ENCODE measurements around the gene ANO10. TPM values are rescaled to one million over a fixed set of nuclear protein-coding genes. Genes with fewer than 3 reads are reported as not detected.

Gene ANO10
- polyA plus RNA-seq, 1 donor from 2014 or later = 11.1 TPM

DNA sequence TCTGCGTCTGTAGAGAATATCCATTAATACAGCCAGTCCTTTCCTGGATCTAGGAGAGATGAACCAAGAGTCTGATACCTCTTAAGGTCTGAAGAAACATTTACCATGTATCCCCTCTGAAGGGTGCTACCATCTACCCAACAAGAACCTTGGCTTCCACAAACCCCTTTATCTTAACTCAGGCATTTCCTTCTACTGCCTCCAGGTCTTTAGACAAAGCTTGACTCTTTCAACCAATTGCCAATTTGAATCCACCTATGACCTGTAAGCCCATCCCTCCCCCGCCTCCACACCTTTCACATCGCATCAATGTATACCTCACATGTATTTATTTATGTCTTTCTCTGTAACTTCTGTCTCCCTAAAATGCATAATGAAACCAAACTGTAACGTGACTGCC is 196.0 kb downstream of the ANO10 start:
- H2AFZ ChIP-seq (ENCODE audit: low read depth, low read length) = no peak overlapping the region
- TF ChIP-seq EP300 (conservative IDR thresholded peaks at IDR 0.05; ENCODE audit: poor library complexity, severe bottlenecking) = no peak
- H3K36me3 ChIP-seq (ENCODE audit: insufficient read depth, low read length) = no peaks in the 10 kb centered on the region
- H3K9me2 ChIP-seq (ENCODE audit: insufficient read depth, low read length) = no peaks in the 10 kb centered on the region
- no peaks in the 10 kb centered on the region for H3F3A ChIP-seq (ENCODE audit: insufficient read depth, low read length, poor library complexity, severe bottlenecking)
- H3K79me2 ChIP-seq (replicated peaks; ENCODE audit: insufficient read depth, low read length) = no peaks in the 10 kb centered on the region
- H3K27me3 ChIP-seq (ENCODE audit: insufficient read depth, low read depth, low read length) = no peaks in the 10 kb centered on the region
- H3K27ac ChIP-seq (ENCODE audit: low read length) = no peak overlapping the region
- H4K20me1 ChIP-seq (ENCODE audit: insufficient read depth) = no peaks in the 10 kb centered on the region
- H3K4me3 ChIP-seq (ENCODE audit: low read length) = no peak overlapping the region
- H3K9ac ChIP-seq (ENCODE audit: low read length) = no peak overlapping the region
- H3K9me3 ChIP-seq (ENCODE audit: low read length) = no peaks in the 10 kb centered on the region
- H3K4me2 ChIP-seq (ENCODE audit: low read length) = no peak overlapping the region

DNA sequence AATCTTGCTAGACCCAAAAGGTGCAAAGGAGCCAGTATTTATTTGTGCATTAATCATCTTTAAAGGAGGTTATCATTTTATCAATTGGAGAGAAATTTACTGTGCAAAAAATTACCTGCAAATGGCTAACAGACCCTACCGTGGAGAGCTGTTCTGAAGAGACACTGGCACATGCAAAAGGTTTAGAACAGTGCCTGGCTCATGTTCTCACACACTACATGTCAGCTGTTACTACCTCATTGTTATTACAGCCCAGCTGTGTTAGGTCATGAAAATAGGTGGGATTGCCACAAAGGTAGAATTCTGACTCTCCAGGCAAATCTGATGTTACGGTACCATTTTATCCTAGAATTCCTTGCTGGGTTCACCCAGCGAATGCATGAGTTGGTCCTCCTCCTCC is 198.2 kb downstream of the ANO10 start:
- TF ChIP-seq MXI1 (conservative IDR thresholded peaks at IDR 0.05; ENCODE audit: poor library complexity, severe bottlenecking) (no peak), RAD21 (conservative IDR thresholded peaks at IDR 0.05) (no peak), SMC3 (conservative IDR thresholded peaks at IDR 0.05; ENCODE audit: poor library complexity) (no peak), EP300 (conservative IDR thresholded peaks at IDR 0.05; ENCODE audit: poor library complexity, severe bottlenecking) (no peak), POLR2AphosphoS5 (IDR thresholded peaks at IDR 0.05) (no peak)
- H3K27ac ChIP-seq (ENCODE audit: low read length) = no peak overlapping the region
- H3K9me3 ChIP-seq (ENCODE audit: low read length) = no peaks in the 10 kb centered on the region

DNA sequence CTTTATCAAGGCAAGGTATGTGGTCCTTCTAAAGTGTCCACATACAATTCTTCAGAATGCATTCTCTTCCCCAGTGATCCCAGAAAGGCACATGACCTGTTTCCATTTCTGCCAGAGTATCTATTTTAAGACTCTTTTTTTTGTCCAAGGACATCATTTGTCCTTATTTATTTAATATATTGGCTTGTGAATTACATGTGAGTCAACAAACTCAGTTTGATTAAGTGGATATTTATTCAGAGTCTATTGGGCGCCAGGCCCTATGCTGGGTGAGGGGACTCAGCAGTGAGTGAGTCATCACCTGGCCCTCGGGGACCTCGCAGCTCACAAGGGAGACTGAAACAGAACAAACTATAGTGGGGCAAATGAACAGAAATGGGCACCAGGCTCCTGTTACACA is 198.7 kb downstream of the ANO10 start:
- H3K9me3 ChIP-seq (ENCODE audit: low read length) = no peaks in the 10 kb centered on the region
- no peaks in the 10 kb centered on the region for H3F3A ChIP-seq (ENCODE audit: insufficient read depth, low read length, poor library complexity, severe bottlenecking)
- no peak overlapping the region for H3K9ac ChIP-seq (ENCODE audit: low read length)
- H4K20me1 ChIP-seq (ENCODE audit: insufficient read depth) = no peaks in the 10 kb centered on the region
- TF ChIP-seq, protein P1, sequence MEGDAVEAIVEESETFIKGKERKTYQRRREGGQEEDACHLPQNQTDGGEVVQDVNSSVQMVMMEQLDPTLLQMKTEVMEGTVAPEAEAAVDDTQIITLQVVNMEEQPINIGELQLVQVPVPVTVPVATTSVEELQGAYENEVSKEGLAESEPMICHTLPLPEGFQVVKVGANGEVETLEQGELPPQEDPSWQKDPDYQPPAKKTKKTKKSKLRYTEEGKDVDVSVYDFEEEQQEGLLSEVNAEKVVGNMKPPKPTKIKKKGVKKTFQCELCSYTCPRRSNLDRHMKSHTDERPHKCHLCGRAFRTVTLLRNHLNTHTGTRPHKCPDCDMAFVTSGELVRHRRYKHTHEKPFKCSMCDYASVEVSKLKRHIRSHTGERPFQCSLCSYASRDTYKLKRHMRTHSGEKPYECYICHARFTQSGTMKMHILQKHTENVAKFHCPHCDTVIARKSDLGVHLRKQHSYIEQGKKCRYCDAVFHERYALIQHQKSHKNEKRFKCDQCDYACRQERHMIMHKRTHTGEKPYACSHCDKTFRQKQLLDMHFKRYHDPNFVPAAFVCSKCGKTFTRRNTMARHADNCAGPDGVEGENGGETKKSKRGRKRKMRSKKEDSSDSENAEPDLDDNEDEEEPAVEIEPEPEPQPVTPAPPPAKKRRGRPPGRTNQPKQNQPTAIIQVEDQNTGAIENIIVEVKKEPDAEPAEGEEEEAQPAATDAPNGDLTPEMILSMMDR (IDR thresholded peaks at IDR 0.05; ENCODE audit: poor library complexity, severe bottlenecking) = no peak
- TF ChIP-seq EP300 (conservative IDR thresholded peaks at IDR 0.05; ENCODE audit: poor library complexity, severe bottlenecking) (no peak), EZH2 (IDR thresholded peaks at IDR 0.05; ENCODE audit: borderline replicate concordance, insufficient read depth, low read length, poor library complexity, severe bottlenecking) (no peak), POLR2AphosphoS5 (IDR thresholded peaks at IDR 0.05) (no peak), MXI1 (conservative IDR thresholded peaks at IDR 0.05; ENCODE audit: poor library complexity, severe bottlenecking) (no peak), SMC3 (conservative IDR thresholded peaks at IDR 0.05; ENCODE audit: poor library complexity) (no peak), TAF1 (IDR thresholded peaks at IDR 0.05; ENCODE audit: low read depth) (no peak), RAD21 (conservative IDR thresholded peaks at IDR 0.05) (no peak)
- TF ChIP-seq, protein P2, sequence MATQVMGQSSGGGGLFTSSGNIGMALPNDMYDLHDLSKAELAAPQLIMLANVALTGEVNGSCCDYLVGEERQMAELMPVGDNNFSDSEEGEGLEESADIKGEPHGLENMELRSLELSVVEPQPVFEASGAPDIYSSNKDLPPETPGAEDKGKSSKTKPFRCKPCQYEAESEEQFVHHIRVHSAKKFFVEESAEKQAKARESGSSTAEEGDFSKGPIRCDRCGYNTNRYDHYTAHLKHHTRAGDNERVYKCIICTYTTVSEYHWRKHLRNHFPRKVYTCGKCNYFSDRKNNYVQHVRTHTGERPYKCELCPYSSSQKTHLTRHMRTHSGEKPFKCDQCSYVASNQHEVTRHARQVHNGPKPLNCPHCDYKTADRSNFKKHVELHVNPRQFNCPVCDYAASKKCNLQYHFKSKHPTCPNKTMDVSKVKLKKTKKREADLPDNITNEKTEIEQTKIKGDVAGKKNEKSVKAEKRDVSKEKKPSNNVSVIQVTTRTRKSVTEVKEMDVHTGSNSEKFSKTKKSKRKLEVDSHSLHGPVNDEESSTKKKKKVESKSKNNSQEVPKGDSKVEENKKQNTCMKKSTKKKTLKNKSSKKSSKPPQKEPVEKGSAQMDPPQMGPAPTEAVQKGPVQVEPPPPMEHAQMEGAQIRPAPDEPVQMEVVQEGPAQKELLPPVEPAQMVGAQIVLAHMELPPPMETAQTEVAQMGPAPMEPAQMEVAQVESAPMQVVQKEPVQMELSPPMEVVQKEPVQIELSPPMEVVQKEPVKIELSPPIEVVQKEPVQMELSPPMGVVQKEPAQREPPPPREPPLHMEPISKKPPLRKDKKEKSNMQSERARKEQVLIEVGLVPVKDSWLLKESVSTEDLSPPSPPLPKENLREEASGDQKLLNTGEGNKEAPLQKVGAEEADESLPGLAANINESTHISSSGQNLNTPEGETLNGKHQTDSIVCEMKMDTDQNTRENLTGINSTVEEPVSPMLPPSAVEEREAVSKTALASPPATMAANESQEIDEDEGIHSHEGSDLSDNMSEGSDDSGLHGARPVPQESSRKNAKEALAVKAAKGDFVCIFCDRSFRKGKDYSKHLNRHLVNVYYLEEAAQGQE (IDR thresholded peaks at IDR 0.05; ENCODE audit: borderline replicate concordance) = no peak
- H3K9me2 ChIP-seq (ENCODE audit: insufficient read depth, low read length) = no peaks in the 10 kb centered on the region
- no peak overlapping the region for H3K4me3 ChIP-seq (ENCODE audit: low read length)
- H3K27ac ChIP-seq (ENCODE audit: low read length) = no peak overlapping the region
- no peaks in the 10 kb centered on the region for H3K36me3 ChIP-seq (ENCODE audit: insufficient read depth, low read length)
- H3K79me2 ChIP-seq (replicated peaks; ENCODE audit: insufficient read depth, low read length) = no peaks in the 10 kb centered on the region
- no peak overlapping the region for H2AFZ ChIP-seq (ENCODE audit: low read depth, low read length)
- H3K27me3 ChIP-seq (ENCODE audit: insufficient read depth, low read depth, low read length) = no peaks in the 10 kb centered on the region
- H3K4me2 ChIP-seq (ENCODE audit: low read length) = no peak overlapping the region

More for the DNA sequence above, 198.2 kb downstream of the ANO10 start:
- Histone ChIP-seq H3F3A (ENCODE audit: insufficient read depth, low read length, poor library complexity, severe bottlenecking) (no peaks in the 10 kb centered on the region), H2AFZ (ENCODE audit: low read depth, low read length) (no peak overlapping the region), H3K9me2 (ENCODE audit: insufficient read depth, low read length) (no peaks in the 10 kb centered on the region), H3K36me3 (ENCODE audit: insufficient read depth, low read length) (no peaks in the 10 kb centered on the region), H3K27me3 (ENCODE audit: insufficient read depth, low read depth, low read length) (no peaks in the 10 kb centered on the region), H3K79me2 (replicated peaks; ENCODE audit: insufficient read depth, low read length) (no peaks in the 10 kb centered on the region), H3K4me3 (ENCODE audit: low read length) (no peak overlapping the region), H3K9ac (ENCODE audit: low read length) (no peak overlapping the region), H3K4me2 (ENCODE audit: low read length) (no peak overlapping the region), H4K20me1 (ENCODE audit: insufficient read depth) (no peaks in the 10 kb centered on the region)

All from neural cell (in vitro differentiated cells).